ENCODE data around the gene IL17REL.

The IL17REL gene

DNA sequence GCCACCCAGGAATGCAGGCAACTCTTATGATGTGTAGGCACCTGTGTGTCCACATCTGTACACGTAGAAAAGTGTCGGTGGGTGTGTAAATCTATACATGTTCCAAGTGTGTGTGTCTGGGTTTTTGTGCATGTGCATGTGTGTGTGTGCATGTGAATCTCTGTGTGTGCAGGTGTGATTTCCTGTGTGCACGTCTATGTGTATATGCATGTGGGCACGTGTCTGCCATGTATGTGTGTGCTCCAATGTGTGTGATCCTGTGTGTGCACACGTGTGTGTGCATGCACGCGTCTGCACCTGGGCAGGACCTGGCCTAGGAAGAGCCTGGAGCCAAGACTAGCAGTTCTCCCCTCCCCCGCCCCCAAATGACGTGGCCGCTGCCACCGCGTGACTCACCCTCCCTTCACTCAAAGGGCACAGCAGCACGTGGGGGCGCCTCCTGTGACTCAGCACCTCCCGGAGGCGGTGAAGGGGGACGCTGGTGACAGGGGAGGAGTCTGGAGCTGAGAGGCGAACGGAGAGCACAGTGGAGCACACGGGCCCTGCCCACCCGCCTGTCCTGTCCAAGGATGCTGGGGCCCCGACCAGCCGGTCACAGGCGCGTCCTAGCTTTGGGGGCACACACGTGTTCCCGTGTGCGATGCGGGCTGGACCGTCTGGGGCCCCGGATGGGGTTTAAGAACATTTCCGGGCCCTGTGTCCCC is 41.9 kb downstream of the IL17REL start:
- no peaks in the 10 kb centered on the region; the same call in 1 of the 2 replicates for H3K36me3 ChIP-seq (replicated peaks)
- in situ Hi-C loops (cut with MboI; ENCODE audit: low sequenced_read_pairs) = no loop called here
- H3K9me3 ChIP-seq = no peaks in the 10 kb centered on the region
- peaks cover 21% of the 10 kb centered on the region for H3K4me1 ChIP-seq
- peak; percentile 93 to 95 for DNase-seq (ENCODE audit: low spot score in 2 of 2)
- H3K27me3 ChIP-seq (ENCODE audit: low read depth) = no peaks in the 10 kb centered on the region
- H3K4me3 ChIP-seq = peak overlapping the region; percentile 32

DNA sequence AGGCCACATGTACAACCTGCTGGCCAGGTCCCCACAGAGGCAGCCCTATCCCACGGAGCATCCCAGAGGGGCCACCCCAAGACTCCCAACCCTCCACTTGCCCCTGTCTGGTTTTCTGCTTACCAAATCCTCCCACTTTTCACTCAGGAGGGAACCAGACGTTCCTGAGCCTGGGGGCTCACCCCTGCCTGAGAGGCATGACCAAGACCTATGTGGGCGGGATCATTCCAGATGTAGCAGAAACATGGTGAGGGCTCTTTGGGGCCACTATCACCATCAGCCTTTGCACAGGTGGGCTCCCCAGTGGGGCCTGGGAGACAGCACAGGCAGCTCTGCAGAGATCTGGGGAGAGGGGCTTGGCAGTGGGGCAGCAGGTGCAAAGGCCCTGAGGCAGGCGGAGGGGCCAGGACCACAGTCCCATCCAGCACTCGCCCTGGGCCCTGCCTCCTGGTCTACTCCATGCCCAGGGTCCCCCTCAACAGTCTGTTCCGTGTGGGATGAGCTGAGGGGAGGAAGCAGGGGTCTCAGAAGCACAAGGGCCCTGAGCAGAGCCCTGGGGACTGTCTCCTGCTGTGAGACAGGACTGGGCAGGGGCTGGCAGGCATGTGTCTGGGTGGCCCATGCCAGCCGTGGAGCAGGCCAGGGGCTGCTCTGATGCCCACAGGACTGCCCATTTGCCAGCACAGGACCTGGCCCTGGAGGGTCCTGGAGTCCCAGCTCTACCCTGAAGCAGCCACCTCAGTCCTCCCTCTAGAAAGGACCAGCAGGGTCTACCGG is 42.6 kb downstream of the IL17REL start:
- in situ Hi-C loops (cut with MboI; ENCODE audit: low sequenced_read_pairs) = no loop called here
- no peaks in the 10 kb centered on the region for H3K9me3 ChIP-seq
- peak in 1 of 2 experiments; percentile 8 for DNase-seq (ENCODE audit: low spot score in 2 of 2)
- no peaks in the 10 kb centered on the region for H3K27me3 ChIP-seq (ENCODE audit: low read depth)
- H3K36me3 ChIP-seq (replicated peaks) = no peaks in the 10 kb centered on the region; the same call in 1 of the 2 replicates
- no peak overlapping the region for H3K4me3 ChIP-seq
- H3K4me1 ChIP-seq = peaks cover 19% of the 10 kb centered on the region

DNA sequence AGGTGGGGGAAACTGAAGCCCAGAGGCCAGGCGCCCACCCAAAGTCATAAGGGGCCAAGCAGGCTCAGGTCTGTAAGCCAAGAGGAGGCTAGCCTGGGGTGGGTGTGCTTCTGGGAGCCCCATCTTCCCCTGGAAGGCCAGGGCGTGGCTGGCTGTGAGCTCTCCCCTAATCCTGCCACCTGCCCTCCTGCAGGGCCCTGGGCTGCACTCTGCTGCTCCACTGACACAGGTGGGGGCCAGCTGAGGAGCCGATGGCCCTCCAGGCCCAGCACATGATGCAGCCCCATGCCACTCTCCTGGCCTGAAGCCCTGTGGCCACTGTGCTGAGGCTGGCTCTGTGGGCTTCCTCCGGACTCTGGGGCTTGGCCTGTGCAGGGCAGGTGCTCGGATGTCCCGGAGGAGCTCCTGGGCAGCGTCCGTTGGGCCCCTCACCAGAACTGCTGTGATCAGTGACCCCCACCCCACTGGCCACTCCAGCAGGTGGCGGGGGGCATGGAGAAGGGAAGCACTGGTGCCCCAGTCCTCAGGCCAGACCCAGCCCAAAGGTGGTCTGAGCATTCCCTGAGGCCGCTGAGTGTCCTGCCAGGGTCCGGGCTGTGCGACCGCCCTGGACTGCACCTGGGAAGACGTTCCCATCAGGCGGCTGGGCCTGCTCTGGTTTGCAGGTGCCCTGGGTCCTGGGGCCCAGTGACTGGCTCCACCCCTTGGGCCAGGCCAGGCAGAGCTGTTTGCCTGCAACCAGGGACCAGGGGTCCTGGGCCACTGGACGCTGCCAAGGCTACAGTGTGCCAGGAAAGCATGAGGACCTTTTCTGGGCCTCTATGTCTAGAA is 43.5 kb downstream of the IL17REL start:
- in situ Hi-C loops (cut with MboI; ENCODE audit: low sequenced_read_pairs) = no loop called here

GRCh38 chr22:49968313-49968830 is 44.2 kb downstream of the IL17REL start:
- in situ Hi-C loops (cut with MboI; ENCODE audit: low sequenced_read_pairs) = no loop called here
- H3K4me3 ChIP-seq = no peak overlapping the region
- peak in 1 of 2 experiments; percentile 10 for DNase-seq (ENCODE audit: low spot score in 2 of 2)
- H3K9me3 ChIP-seq = no peaks in the 10 kb centered on the region
- H3K27me3 ChIP-seq (ENCODE audit: low read depth) = no peaks in the 10 kb centered on the region
- peaks cover 19% of the 10 kb centered on the region for H3K4me1 ChIP-seq
- H3K36me3 ChIP-seq (replicated peaks) = peaks cover 14% of the 10 kb centered on the region

More for the DNA sequence above, 43.5 kb downstream of the IL17REL start:
- H3K4me3 ChIP-seq = no peak overlapping the region
- DNase-seq (ENCODE audit: low spot score in 2 of 2) = peak in 1 of 2 experiments; percentile 9
- H3K27me3 ChIP-seq (ENCODE audit: low read depth) = no peaks in the 10 kb centered on the region
- peaks cover 19% of the 10 kb centered on the region for H3K4me1 ChIP-seq
- H3K9me3 ChIP-seq = no peaks in the 10 kb centered on the region
- H3K36me3 ChIP-seq (replicated peaks) = peaks cover 7% of the 10 kb centered on the region

- in situ Hi-C loops (cut with MboI; ENCODE audit: low sequenced_read_pairs) = no loop called here
- peak in 1 of 2 experiments; percentile 19 for DNase-seq (ENCODE audit: low spot score in 2 of 2)
- H3K4me3 ChIP-seq = no peak overlapping the region
- H3K9me3 ChIP-seq = no peaks in the 10 kb centered on the region
- H3K27me3 ChIP-seq (ENCODE audit: low read depth) = no peaks in the 10 kb centered on the region
- H3K4me1 ChIP-seq = peaks cover 26% of the 10 kb centered on the region
- H3K36me3 ChIP-seq (replicated peaks) = peaks cover 20% of the 10 kb centered on the region
Measured at GRCh38 chr22:49967706-49968208, 44.8 kb downstream of the IL17REL start.

GRCh38 chr22:49966774-49967705 is 45.5 kb downstream of the IL17REL start:
- DNase-seq (ENCODE audit: low spot score in 2 of 2) = peak in 1 of 2 experiments; percentile 23
- Histone ChIP-seq H3K9me3 (no peaks in the 10 kb centered on the region), H3K36me3 (replicated peaks) (peaks cover 25% of the 10 kb centered on the region), H3K27me3 (ENCODE audit: low read depth) (no peaks in the 10 kb centered on the region), H3K4me1 (peaks cover 28% of the 10 kb centered on the region), H3K4me3 (no peak overlapping the region)
- in situ Hi-C loops (cut with MboI; ENCODE audit: low sequenced_read_pairs) = no loop called here

GRCh38 chr22:49966041-49966773 is 46.4 kb downstream of the IL17REL start:
- Histone ChIP-seq H3K36me3 (replicated peaks) (peaks cover 32% of the 10 kb centered on the region), H3K9me3 (no peaks in the 10 kb centered on the region), H3K27me3 (ENCODE audit: low read depth) (no peaks in the 10 kb centered on the region), H3K4me1 (peaks cover 20% of the 10 kb centered on the region), H3K4me3 (no peak overlapping the region)
- DNase-seq (ENCODE audit: low spot score in 2 of 2) = peak in 1 of 2 experiments; percentile 20
- in situ Hi-C loops (cut with MboI; ENCODE audit: low sequenced_read_pairs) = no loop called here

DNA sequence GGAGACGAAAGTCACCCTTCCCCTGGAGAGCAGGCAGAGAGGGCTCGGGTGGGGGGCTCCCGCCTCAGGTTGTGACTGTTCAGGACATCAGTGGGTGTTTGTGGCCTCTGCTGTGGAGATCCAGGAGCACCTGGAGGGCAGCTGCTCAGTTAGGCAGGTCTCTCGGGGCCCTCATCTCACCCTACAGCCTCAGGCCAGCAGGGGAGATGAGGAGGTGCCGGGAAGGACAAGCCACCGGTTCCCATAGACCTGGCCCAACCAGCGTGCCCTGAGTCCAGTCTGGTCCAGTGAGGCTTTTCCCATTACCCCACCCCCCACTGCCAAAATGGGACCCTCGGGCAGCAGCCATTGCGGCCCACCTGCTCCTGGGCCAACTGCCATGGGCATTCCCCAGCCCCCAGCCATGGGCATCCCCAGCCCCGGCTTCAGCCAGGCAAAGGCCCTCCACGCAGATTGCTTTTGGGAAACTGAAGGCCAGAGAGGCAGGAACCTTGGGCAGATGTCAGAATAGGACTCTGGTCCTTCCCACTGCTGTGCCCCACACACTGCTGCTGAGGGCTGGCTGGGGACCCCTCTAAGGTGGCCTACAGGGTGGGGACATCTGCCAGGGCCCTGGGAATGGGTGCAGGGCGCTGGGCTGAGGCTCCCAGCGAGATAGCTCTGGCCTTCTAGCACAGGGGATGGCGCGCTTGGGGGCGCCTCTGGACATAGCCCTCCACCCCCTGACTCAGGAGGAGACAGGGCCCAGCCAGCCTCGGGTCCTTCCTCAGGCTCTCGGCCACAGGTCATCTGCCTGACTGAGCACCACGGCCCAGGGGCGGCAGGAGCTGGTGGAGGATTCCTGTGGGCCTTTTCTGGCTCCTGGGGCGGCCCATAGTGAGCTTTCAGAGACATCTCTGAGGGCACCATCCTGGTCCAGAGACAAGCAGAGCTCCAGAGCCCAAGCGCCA is 47.2 kb downstream of the IL17REL start:
- peaks cover 12% of the 10 kb centered on the region for H3K4me1 ChIP-seq
- peak in 1 of 2 experiments; percentile 24 for DNase-seq (ENCODE audit: low spot score in 2 of 2)
- no peaks in the 10 kb centered on the region for H3K9me3 ChIP-seq
- peaks cover 32% of the 10 kb centered on the region for H3K36me3 ChIP-seq (replicated peaks)
- H3K4me3 ChIP-seq = no peak overlapping the region
- no peaks in the 10 kb centered on the region for H3K27me3 ChIP-seq (ENCODE audit: low read depth)
- in situ Hi-C loops (cut with MboI; ENCODE audit: low sequenced_read_pairs) = no loop called here

GRCh38 chr22:49964136-49965090 is 48.2 kb downstream of the IL17REL start:
- Histone ChIP-seq H3K9me3 (no peaks in the 10 kb centered on the region), H3K27me3 (ENCODE audit: low read depth) (no peaks in the 10 kb centered on the region), H3K4me1 (peaks cover 16% of the 10 kb centered on the region), H3K4me3 (no peak overlapping the region), H3K36me3 (replicated peaks) (peaks cover 32% of the 10 kb centered on the region)
- in situ Hi-C loops (cut with MboI; ENCODE audit: low sequenced_read_pairs) = no loop called here
- DNase-seq (ENCODE audit: low spot score in 2 of 2) = peak in 1 of 2 experiments; percentile 20

GRCh38 chr22:49963647-49964026 is 48.9 kb downstream of the IL17REL start:
- H3K36me3 ChIP-seq (replicated peaks) = peaks cover 32% of the 10 kb centered on the region
- in situ Hi-C loops (cut with MboI; ENCODE audit: low sequenced_read_pairs) = no loop called here
- no peak overlapping the region for H3K4me3 ChIP-seq
- no peak for DNase-seq (ENCODE audit: low spot score in 2 of 2)
- H3K4me1 ChIP-seq = peaks cover 19% of the 10 kb centered on the region
- H3K27me3 ChIP-seq (ENCODE audit: low read depth) = no peaks in the 10 kb centered on the region
- H3K9me3 ChIP-seq = no peaks in the 10 kb centered on the region

Data from HAP-1 (cell line).